GM23338 (cell line): ENCODE results near the gene FAM13C. TPM values are rescaled to one million over a fixed set of nuclear protein-coding genes. Genes with fewer than 3 reads are reported as not detected.
"Not testable (repeated sequence)": the region's sequence is repeated elsewhere in the genome, so short reads cannot be mapped to it uniquely, and the experiment has no call there.

Source experiments
- ATAC-seq: fragments of 200-7000 bp; cut with Tn5 transposase; 3 replicates; pipeline ENCODE4 v1.9.1; 2020
- DNase-seq: peaks from one replicate; pipeline ENCODE4 v3.0.0-alpha.2; 2015; ENCODE audit warnings: low spot score
- H2AFZ ChIP-seq: fragments of 200-600 bp; sonication (generic); 2 replicates; pipeline ENCODE4 v1.8.0; 2016; ENCODE audit warnings: antibody characterized with exemption, mild to moderate bottlenecking, moderate library complexity
- H3F3A ChIP-seq: fragments of 200-600 bp; sonication (generic); replicated peaks from 2 replicates; pipeline ENCODE4 v1.8.0; 2017; ENCODE audit warnings: antibody characterized with exemption, mixed run types, low read depth
- H3K27ac ChIP-seq: fragments of 200-600 bp; sonication (generic); 2 replicates; pipeline ENCODE4 v1.6.1; 2016; ENCODE audit warnings: low read depth
- H3K27me3 ChIP-seq: fragments of 200-600 bp; sonication (generic); 2 replicates; pipeline ENCODE4 v1.8.0; 2016; ENCODE audit warnings: mild to moderate bottlenecking, mixed run types, moderate library complexity; ENCODE audit not compliant: insufficient read depth
- H3K36me3 ChIP-seq: fragments of 200-600 bp; sonication (generic); 2 replicates; pipeline ENCODE4 v1.8.0; 2016; ENCODE audit warnings: mild to moderate bottlenecking; ENCODE audit not compliant: insufficient read depth
- H3K4me1 ChIP-seq: fragments of 200-600 bp; sonication (generic); 2 replicates; pipeline ENCODE4 v1.8.0; 2016; ENCODE audit warnings: mild to moderate bottlenecking, moderate library complexity; ENCODE audit not compliant: insufficient read depth
- H3K4me2 ChIP-seq: fragments of 200-600 bp; sonication (generic); 2 replicates; pipeline ENCODE4 v1.7.1; 2017; ENCODE audit warnings: mixed run types
- H3K4me3 ChIP-seq: fragments of 200-600 bp; sonication (generic); 2 replicates; pipeline ENCODE4 v1.6.1; 2016; ENCODE audit warnings: mixed run types
- H3K79me2 ChIP-seq: fragments of 200-600 bp; sonication (generic); replicated peaks from 2 replicates; pipeline ENCODE4 v1.8.0; 2017; ENCODE audit warnings: mild to moderate bottlenecking; ENCODE audit not compliant: insufficient read depth
- H3K9me2 ChIP-seq: fragments of 200-600 bp; sonication (generic); 2 replicates; pipeline ENCODE4 v1.8.0; 2017; ENCODE audit not compliant: insufficient read depth
- H4K20me1 ChIP-seq: fragments of 200-600 bp; sonication (generic); replicated peaks from 2 replicates; pipeline ENCODE4 v1.8.0; 2017; ENCODE audit warnings: mild to moderate bottlenecking; ENCODE audit not compliant: insufficient read depth
- H3K27ac Mint-ChIP-seq: 2 replicates; pipeline ENCODE4 v1.8.0; 2020; ENCODE audit warnings: inconsistent platforms, mild to moderate bottlenecking, moderate library complexity, mixed read lengths
- H3K27me3 Mint-ChIP-seq: 3 replicates; pipeline ENCODE4 v1.8.0; 2022; ENCODE audit warnings: low read depth, mild to moderate bottlenecking, moderate library complexity, mixed read lengths, inconsistent platforms; ENCODE audit not compliant: insufficient read depth, poor library complexity
- H3K36me3 Mint-ChIP-seq: 3 replicates; pipeline ENCODE4 v1.8.0; 2021; ENCODE audit warnings: low read depth, mild to moderate bottlenecking, inconsistent platforms, moderate library complexity, mixed read lengths
- H3K4me1 Mint-ChIP-seq: 3 replicates; pipeline ENCODE4 v1.8.0; 2020; ENCODE audit warnings: mild to moderate bottlenecking, inconsistent platforms, mixed read lengths
- H3K4me3 Mint-ChIP-seq: 3 replicates; pipeline ENCODE4 v1.8.0; 2021; ENCODE audit warnings: moderate library complexity, mild to moderate bottlenecking, inconsistent platforms, mixed read lengths
- H3K9me3 Mint-ChIP-seq: 3 replicates; pipeline ENCODE4 v1.8.0; 2020; ENCODE audit warnings: moderate library complexity, mild to moderate bottlenecking, inconsistent platforms, mixed read lengths
- ETS1 ChIP-seq: IDR thresholded peaks from 2 replicates; pipeline ENCODE4 v1.6.1; 2016; ENCODE audit warnings: antibody characterized with exemption
- EZH2 ChIP-seq: fragments of 200-600 bp; sonication (generic); IDR thresholded peaks from one replicate; pipeline ENCODE4 v1.8.0; 2017; ENCODE audit warnings: antibody characterized with exemption, mild to moderate bottlenecking, low read depth; ENCODE audit not compliant: unreplicated experiment
- EZH2phosphoT487 ChIP-seq: fragments of 200-600 bp; sonication (generic); IDR thresholded peaks from one replicate; pipeline ENCODE4 v1.8.1; 2018; ENCODE audit warnings: antibody characterized with exemption; ENCODE audit not compliant: unreplicated experiment
- JUNB ChIP-seq: IDR thresholded peaks from one replicate; pipeline ENCODE4 v1.6.1; 2016; ENCODE audit warnings: antibody characterized with exemption; ENCODE audit not compliant: unreplicated experiment
- NANOG ChIP-seq: IDR thresholded peaks from 2 replicates; pipeline ENCODE4 v1.6.1; 2016; ENCODE audit warnings: antibody characterized with exemption, borderline replicate concordance
- POLR2AphosphoS5 ChIP-seq: IDR thresholded peaks from 2 replicates; pipeline ENCODE4 v1.6.1; 2016; ENCODE audit warnings: antibody characterized with exemption, low read depth
- REST ChIP-seq: IDR thresholded peaks from one replicate; pipeline ENCODE4 v1.6.1; 2018; ENCODE audit warnings: antibody characterized with exemption; ENCODE audit not compliant: unreplicated experiment
- STAT1 ChIP-seq: IDR thresholded peaks from one replicate; pipeline ENCODE4 v1.6.1; 2016; ENCODE audit warnings: antibody characterized with exemption; ENCODE audit not compliant: unreplicated experiment
- ZNF462 ChIP-seq: fragments of 250-450 bp; sonication (Bioruptor Pico); IDR thresholded peaks from 2 replicates; pipeline ENCODE4 v1.5.0; 2020; ENCODE audit warnings: mild to moderate bottlenecking, moderate library complexity
- polyA plus RNA-seq: library from polyadenylated mRNA; unstranded; fragments of >200 nt; fragmentation: Nextera tagmentation; extraction: Ambion mirVana; gene quantifications from 2 replicates; pipeline ENCODE4 v1.2.1, GENCODE V29; 2016
- total RNA-seq: library from RNA; depleted of rRNA; stranded (reverse); fragments of >200 nt; shearing (Covaris generic); gene quantifications from 2 replicates; pipeline ENCODE4 v1.2.3, GENCODE V29; 2014

FAM13C gene
- total and polyA plus RNA-seq, 2 experiments from 2014 or later = 0.94 to 2.1 TPM

GRCh38 chr10:59225211-59225610 lies 137.1 kb downstream of the FAM13C start (continued):
- no peak for TF ChIP-seq ZNF462 (CRISPR knock-in tag)

- H3K27ac ChIP-seq, H3K27me3 ChIP-seq, H3K4me2 ChIP-seq, DNase-seq, H3K79me2 ChIP-seq, H2AFZ ChIP-seq, H3K9me3 Mint-ChIP-seq, H3K27ac Mint-ChIP-seq, H3K36me3 ChIP-seq, H3K36me3 Mint-ChIP-seq, H3K9me2 ChIP-seq, H3F3A ChIP-seq, H4K20me1 ChIP-seq, H3K4me3 Mint-ChIP-seq, H3K27me3 Mint-ChIP-seq, H3K4me3 ChIP-seq, ATAC-seq: not testable (repeated sequence)
- H3K4me1 Mint-ChIP-seq = peaks cover 11% of the 10 kb centered on the region
- H3K4me1 ChIP-seq = peaks cover 13% of the 10 kb centered on the region; the same call in 1 of the 2 replicates
Measured at GRCh38 chr10:59223597-59223996, 138.8 kb downstream of the FAM13C start.

- H3K4me1 Mint-ChIP-seq = peaks cover 11% of the 10 kb centered on the region
- peaks cover 13% of the 10 kb centered on the region; the same call in 1 of the 2 replicates for H3K4me1 ChIP-seq
- H3K4me2 ChIP-seq = no peak overlapping the region
- no peaks in the 10 kb centered on the region for H3K79me2 ChIP-seq
- no peaks in the 10 kb centered on the region for H3K9me3 Mint-ChIP-seq
- H3K4me3 ChIP-seq = no peak overlapping the region
- ATAC-seq (no peak), DNase-seq (no peak)
- H3F3A ChIP-seq = no peaks in the 10 kb centered on the region
- H3K27ac Mint-ChIP-seq = no peak overlapping the region
- no peaks in the 10 kb centered on the region for H3K27me3 ChIP-seq
- no peaks in the 10 kb centered on the region for H3K36me3 ChIP-seq
- H3K4me3 Mint-ChIP-seq = no peak overlapping the region
- H2AFZ ChIP-seq = no peak overlapping the region
- H3K36me3 Mint-ChIP-seq = no peaks in the 10 kb centered on the region
- H4K20me1 ChIP-seq = no peaks in the 10 kb centered on the region
- peaks cover 2% of the 10 kb centered on the region for H3K27me3 Mint-ChIP-seq
- H3K27ac ChIP-seq = no peak overlapping the region
- H3K9me2 ChIP-seq = no peaks in the 10 kb centered on the region
- no peak for TF ChIP-seq STAT1
- no peak for TF ChIP-seq ETS1
- TF ChIP-seq JUNB = no peak
- no peak for TF ChIP-seq POLR2AphosphoS5
- TF ChIP-seq EZH2phosphoT487 = no peak
- TF ChIP-seq NANOG = no peak
- no peak for TF ChIP-seq REST
- no peak for TF ChIP-seq EZH2
Measured at GRCh38 chr10:59222788-59223187, 139.6 kb downstream of the FAM13C start.
